Measurements from ENCODE around the gene BRAF. TPM values are rescaled to one million over a fixed set of nuclear protein-coding genes. Genes with fewer than 3 reads are reported as not detected.
"Not testable (repeated sequence)": the region's sequence is repeated elsewhere in the genome, so short reads cannot be mapped to it uniquely, and the experiment has no call there.

The BRAF gene
- total RNA-seq, 1 experiment from 2014 or later = 12.5 TPM

DNA sequence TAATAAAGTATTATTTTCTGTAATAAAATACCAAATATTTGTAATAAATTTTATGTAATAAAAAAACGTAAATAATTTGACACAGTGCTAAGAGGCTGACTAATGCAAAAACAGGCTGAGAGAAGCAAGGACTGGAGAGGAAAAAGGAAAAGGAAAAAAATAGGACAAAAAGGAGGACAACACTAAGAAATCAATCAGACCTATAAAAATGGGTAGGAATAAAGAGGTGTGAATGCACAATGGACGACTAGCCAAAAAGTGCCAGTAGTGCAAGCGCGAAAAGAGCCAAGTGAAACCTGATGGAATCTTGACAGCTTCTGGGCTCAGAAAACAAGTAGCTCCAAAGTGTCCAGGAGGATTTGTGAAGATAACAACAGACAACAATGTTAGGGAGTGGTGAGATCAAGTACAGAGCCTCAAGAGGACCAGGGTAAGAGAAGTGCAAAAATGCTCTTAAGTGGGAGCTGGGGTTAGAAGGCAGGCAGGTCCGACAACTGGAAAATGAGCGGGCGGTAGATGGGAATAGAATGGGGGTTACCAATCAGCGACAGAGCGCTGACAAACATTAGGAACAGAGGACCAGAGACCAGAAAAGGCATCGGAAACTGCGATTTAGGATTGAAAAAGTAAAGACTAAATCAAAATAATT lies 1.2 kb downstream of the BRAF start:
- in situ Hi-C loops (cut with HindIII; ENCODE audit: low pct_unique_long_range_greater_than_20kb, low sequenced_read_pairs) = no loop called here
- peak; percentile 20 for DNase-seq (ENCODE audit: low read depth, low spot score)

DNA sequence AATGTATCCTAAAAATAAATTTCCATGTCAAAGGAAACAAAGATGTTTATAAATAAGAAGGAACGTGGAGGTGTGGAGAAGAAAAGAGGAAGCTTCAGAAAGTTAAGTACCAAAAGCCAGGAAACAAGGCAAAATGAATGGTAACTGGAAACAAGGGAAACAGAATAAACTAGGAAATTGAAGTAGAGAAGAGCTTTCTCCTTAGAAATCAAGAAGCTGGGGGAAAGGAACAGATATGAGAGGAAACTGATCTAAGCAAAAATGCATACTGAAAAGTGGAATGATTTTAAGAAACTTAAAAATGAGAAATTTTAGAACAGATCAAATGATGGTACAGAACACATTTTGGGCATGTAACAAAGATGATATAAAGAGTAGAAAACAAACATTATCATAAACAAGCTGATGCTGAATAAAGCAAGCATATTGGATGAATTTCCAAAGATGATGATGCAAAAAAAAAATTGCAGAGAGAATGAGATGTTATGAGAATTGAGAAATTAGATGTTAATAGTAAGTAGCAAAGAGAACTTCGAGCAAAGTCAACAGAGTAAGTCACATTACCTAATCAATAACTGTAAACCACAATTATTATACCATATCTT lies 1.9 kb downstream of the BRAF start:
- in situ Hi-C loops (cut with HindIII; ENCODE audit: low pct_unique_long_range_greater_than_20kb, low sequenced_read_pairs) = no loop called here
- DNase-seq (ENCODE audit: low read depth, low spot score) = no peak

DNA sequence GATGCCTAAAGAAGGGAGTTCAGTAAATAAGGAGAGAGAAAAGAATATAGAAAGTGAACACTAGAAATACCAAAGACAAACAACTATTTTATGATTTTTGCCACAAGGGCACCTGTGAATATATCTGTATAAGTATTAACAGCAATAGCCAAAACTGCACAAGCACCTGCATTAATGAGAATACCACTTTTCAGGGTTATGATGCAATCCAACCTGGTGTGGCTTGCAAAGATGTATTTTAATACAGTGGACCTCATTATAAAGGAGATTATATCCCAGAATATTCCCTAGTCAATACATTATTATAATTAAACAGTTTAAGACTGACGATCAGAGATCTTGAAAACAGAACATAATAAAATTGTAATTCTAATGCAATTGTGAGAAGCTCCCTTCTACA lies 4.0 kb downstream of the BRAF start:
- in situ Hi-C loops (cut with HindIII; ENCODE audit: low pct_unique_long_range_greater_than_20kb, low sequenced_read_pairs) = no loop called here
- DNase-seq (ENCODE audit: low read depth, low spot score) = no peak

DNA sequence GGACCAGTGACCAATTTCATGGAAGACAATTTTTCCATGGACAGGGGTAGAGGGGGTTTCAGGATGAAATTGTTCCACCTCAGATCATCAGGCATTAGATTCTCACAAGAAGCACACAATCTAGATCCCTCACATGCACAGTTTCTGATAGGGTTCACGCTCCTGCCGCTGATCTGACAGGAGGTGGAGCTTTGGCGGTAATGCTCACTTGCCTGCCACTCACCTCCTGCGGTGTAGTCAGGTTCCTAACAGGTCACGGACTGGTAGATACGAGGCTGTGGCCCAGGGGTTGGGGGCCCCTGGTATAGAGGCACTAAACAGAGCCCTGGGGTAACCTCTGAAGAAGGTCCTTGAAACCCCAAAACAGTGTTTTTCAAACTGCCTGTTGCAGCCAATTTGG lies 6.5 kb downstream of the BRAF start:
- in situ Hi-C loops (cut with HindIII; ENCODE audit: low pct_unique_long_range_greater_than_20kb, low sequenced_read_pairs) = no loop called here
- no peak for DNase-seq (ENCODE audit: low read depth, low spot score)

DNA sequence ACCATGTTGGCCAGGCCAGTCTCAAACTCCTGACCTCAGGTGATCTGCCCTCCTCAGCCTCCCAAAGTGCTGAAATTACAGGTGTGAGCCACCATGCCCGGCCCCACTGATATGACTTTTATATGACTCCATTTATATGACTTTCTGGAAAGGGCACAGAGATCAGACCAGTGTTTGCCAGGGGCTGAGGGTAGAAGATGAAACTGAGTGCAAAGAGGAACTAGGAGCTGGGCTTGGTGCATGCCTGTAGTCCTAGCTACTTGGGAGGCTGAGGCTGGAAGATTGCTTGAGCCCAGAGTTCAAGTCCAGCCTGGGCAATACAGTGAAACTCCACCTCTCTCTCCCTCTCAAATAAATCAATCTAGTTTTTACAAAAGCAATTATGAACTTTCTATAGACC lies 7.5 kb downstream of the BRAF start:
- in situ Hi-C loops (cut with HindIII; ENCODE audit: low pct_unique_long_range_greater_than_20kb, low sequenced_read_pairs) = no loop called here
- DNase-seq (ENCODE audit: low read depth, low spot score) = no peak

DNA sequence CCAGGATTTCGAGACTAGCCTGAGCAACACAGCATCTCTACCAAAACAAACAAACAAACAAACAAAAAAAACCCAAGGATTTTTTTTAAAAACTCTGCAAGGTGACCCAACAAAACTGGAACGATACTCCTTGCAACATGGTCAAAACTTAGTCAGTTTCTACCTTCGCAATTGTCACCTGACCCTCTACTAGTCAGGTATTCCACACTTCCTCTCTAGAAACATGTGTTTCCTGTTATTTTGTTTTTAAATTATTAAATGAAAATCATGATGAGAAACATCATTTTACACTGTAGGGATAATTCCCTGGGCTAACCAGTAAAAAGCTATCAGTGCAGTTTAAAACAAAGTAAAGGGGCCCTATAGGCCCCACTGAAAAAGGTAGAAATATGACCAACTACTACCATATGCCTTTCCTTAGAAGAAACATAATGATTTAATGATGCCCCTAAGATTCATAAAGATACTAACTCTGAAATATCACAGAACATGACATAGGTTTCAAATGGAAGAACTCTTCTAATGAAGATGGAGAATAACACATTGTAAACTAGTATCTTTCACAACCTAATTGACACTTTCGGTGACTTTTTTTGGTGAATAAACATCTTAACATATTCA lies 8.7 kb downstream of the BRAF start:
- in situ Hi-C loops (cut with HindIII; ENCODE audit: low pct_unique_long_range_greater_than_20kb, low sequenced_read_pairs) = no loop called here
- DNase-seq (ENCODE audit: low read depth, low spot score) = no peak

DNA sequence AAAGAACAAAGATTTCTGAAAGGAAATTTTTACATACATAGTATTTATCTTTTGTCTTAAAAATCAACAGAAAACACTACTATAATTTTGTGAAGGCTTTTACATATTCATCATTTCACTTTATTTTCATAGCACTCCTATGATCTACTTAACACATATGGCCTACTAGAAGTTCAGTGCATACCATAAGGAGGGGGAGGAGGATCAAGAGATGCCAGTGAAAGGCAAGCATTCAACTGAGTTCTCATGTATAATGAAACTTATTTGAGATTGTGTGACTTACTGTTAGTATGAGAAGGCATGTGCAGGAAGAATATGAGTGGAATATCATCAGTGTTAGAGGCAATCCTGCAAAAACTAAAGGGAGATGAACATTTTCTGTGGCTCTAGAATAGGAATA lies 10.6 kb downstream of the BRAF start:
- in situ Hi-C loops (cut with HindIII; ENCODE audit: low pct_unique_long_range_greater_than_20kb, low sequenced_read_pairs) = no loop called here
- DNase-seq (ENCODE audit: low read depth, low spot score) = no peak

DNA sequence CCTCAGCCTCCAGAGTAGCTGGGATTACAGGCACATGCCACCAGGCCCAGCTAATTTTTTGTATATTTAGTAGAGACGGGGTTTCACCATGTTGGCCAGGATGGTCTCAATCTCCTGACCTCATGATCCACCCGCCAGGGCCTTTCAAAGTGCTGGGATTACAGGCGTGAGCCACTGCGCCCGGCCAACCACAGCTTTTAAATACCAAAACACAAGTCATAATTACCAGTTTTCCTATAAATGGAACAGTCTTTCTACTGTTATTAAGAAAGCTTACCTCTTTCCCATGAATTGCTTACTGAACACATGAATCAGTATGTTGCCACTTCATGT lies 11.2 kb downstream of the BRAF start:
- DNase-seq (ENCODE audit: low read depth, low spot score) = not testable (repeated sequence)

DNA sequence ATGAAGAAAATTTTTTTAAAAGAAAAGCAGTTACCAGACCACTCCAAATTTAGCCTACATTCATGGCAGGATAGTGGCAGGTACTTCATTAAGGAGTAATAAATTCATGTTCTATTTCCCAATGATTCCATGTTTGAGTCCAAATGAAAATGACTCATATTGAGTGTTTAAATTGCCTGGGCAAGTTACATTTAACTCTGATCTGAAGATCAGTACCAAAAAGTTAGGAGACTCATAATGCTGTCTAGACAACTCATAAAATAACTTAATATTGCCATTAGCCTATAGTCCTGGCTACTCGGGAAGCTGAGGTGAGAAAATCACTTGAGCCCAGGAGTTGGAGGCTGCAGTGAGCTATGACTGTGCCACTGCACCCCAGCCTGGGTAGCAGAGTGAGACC lies 13.0 kb downstream of the BRAF start:
- in situ Hi-C loops (cut with HindIII; ENCODE audit: low pct_unique_long_range_greater_than_20kb, low sequenced_read_pairs) = no loop called here
- DNase-seq (ENCODE audit: low read depth, low spot score) = no peak

More for the DNA sequence above, 11.2 kb downstream of the BRAF start:
- in situ Hi-C loops (cut with HindIII; ENCODE audit: low pct_unique_long_range_greater_than_20kb, low sequenced_read_pairs) = not testable (repeated sequence)

DNA sequence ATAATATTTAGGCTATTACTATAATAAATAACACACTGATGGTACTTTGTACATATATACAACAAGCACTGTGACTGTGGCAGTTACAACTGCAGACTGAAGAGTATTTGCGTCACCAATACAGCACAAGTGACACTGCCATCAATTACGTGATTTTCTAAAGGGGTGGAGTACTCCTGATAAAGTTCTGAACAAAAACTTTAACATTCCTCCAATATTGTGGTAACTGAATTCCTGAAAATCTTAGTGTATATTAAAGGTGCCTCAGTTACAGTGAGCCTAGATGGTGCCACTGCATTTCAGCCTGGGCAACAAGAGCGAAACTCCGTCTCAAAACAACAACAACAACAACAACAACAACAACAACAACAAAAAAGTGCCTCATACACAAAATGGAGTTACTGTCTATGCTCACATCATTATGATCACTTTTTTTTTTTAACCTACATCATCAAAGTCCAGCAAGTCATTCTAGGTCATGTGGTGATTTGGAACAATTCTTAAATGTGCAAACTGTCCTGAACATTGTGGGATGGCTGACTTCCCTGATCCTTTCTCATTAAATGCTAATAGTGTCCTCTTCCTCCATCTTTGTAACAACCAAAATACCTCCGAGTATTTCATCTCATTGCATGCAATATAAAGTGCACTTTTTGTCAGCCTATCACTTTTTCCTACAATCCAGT lies 15.1 kb downstream of the BRAF start:
- in situ Hi-C loops (cut with HindIII; ENCODE audit: low pct_unique_long_range_greater_than_20kb, low sequenced_read_pairs) = no loop called here
- DNase-seq (ENCODE audit: low read depth, low spot score) = no peak

DNA sequence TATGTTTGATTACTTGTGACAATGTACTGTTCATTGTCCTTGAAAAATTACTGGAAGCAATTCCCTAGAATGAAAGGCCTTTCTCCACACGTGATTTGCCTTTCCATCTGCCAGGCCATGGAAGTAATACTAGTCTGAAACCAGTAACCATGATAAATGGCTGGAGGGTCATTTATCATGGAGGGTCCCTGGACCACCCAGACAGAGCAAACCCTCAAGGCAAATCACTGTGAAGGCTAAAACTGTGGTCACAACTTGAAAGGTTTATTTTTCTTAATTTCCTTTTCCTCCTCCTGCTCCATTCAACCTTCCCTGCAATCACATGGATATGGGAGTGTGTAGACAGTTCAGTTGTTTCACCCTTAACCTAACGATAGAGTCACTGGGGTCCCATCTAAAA lies 16.4 kb downstream of the BRAF start:
- in situ Hi-C loops (cut with HindIII; ENCODE audit: low pct_unique_long_range_greater_than_20kb, low sequenced_read_pairs) = no loop called here

DNA sequence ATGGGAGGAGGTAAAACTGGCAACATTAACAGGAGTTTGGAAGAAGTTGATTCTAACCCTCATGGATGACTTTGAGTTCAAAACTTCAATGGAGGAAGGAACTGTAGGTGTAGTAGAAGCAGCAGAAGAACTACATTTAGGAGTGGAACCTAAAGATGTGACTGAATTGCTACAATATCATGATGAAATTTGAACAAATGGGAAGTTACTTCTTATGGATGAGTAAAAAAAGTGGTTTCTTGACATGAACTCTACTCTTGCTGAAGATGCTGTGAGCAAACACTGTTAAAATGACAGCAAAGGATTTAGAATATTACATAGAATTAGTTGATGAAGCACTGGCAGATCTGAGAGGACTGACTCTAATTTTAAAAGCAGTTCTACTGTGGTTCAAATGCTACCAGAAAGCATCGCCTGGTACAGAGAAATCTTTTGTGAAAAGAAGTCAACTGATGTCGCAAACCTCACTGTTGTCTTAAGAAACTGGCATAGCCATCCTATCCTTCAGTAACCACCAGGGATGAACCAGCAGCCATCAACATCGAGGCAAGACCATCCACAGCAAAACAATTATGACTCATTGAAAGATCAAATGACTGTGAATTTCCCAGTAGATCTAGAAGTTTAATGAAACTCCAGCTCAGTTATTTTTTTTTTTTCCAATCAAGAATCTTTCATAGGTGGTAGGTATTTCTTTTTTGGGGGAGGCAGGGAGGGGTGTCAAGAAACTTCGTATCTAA lies 20.8 kb downstream of the BRAF start:
- no peak for DNase-seq (ENCODE audit: low read depth, low spot score)

More for the DNA sequence above, 16.4 kb downstream of the BRAF start:
- no peak for DNase-seq (ENCODE audit: low read depth, low spot score)

DNA sequence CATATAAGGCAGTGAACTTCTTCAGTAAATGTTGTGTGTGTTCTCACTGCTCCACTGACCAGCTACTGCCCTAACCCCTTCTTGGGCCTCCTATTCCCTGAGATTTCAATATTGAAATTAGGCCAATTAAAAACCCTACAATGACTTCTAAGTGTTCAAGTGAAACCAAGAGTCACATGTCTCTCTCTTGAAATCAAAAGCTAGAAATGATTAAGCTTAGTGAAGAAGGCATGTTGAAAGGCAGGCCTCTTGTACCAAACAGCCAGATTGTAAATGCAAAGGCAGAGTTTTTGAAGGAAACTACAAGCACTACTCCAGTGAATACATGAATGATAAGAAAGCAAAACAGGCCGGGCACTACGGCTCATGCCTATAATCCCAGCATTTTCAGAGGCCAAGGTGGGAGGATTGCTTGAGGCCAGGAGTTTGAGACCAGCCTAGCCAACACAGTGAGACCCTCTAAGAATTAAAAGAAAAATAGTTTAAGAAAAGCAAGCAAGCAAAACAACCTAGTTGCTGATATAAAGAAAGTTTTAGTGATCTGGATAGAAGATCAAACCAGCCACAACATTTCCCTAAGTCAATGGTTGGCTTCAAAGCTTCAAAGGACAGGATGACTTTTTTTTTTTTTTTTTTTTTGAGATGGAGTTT lies 22.3 kb downstream of the BRAF start:
- no peak for DNase-seq (ENCODE audit: low read depth, low spot score)
- in situ Hi-C loops (cut with HindIII; ENCODE audit: low pct_unique_long_range_greater_than_20kb, low sequenced_read_pairs) = no loop called here

More for the DNA sequence above, 20.8 kb downstream of the BRAF start:
- in situ Hi-C loops (cut with HindIII; ENCODE audit: low pct_unique_long_range_greater_than_20kb, low sequenced_read_pairs) = no loop called here

DNA sequence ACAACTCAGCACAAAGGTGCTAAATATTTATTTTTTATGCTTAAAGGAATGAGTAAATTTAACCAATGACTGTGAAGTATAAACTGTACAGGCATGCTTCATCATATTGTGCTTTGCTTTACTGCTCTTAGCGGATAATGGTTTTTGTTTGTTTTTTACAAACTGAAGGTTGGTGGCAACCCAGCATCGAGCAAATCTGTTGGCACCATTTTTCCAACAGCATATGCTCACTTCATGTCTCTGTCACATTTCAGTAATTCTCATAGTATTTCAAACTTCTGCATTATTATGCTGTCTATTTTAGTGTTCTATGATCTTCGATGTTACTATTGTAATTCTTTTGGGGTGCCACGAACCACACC lies 22.8 kb downstream of the BRAF start:
- in situ Hi-C loops (cut with HindIII; ENCODE audit: low pct_unique_long_range_greater_than_20kb, low sequenced_read_pairs) = no loop called here
- DNase-seq (ENCODE audit: low read depth, low spot score) = no peak

DNA sequence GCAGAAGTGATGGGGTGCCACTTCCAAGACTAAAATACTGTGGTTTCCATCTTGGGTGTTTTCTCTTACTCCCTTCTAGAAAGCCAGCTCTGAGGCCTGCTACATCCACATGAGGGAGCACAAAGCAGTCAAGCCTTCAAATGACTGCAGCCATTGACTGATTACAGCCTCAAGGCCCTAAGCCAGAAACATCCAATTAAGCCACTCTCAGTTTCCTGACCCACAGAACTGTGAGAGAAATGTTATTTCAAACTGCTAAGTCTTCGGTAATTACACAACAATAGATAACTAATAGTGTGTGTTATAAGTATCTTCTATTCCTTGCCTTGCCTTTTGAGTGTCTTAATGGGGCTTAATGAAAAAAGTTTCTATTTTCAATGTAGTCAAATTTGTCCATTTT lies 24.8 kb downstream of the BRAF start:
- peak; percentile 84 for DNase-seq (ENCODE audit: low read depth, low spot score)
- in situ Hi-C loops (cut with HindIII; ENCODE audit: low pct_unique_long_range_greater_than_20kb, low sequenced_read_pairs) = no loop called here

DNA sequence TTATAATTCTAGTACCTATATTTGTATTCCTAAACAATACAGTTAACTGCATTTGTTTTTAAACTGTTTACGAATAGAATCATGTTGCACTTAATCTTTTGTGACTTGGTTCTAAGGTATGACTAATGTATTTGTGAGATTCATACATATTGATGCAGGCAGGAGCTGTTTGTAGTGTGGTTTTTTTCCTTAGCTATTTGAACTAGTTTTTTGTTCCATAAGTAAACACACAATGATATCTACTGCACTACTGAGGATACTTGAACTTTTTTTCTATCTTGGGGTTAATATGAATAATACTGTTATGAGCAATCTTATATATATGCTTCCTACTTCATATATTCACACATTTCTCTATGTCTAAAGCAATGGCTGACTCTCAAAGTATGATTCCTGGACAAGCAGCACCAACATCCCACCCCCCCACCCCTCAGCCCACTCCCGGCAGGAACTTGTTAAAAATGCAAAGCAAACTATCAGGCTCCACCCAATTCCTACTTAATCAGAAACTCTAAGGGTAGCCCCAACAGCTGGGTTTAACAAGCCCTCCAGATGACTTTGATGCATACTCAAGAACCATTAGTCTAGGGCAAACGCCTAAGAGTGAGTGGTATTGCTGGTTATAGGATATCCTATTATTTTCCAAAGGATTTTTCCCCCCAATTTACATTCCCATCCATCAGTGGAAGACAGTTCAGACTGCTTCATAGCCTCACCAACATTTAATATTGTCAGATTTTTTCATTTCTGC lies 25.8 kb downstream of the BRAF start:
- in situ Hi-C loops (cut with HindIII; ENCODE audit: low pct_unique_long_range_greater_than_20kb, low sequenced_read_pairs) = no loop called here
- DNase-seq (ENCODE audit: low read depth, low spot score) = no peak

DNA sequence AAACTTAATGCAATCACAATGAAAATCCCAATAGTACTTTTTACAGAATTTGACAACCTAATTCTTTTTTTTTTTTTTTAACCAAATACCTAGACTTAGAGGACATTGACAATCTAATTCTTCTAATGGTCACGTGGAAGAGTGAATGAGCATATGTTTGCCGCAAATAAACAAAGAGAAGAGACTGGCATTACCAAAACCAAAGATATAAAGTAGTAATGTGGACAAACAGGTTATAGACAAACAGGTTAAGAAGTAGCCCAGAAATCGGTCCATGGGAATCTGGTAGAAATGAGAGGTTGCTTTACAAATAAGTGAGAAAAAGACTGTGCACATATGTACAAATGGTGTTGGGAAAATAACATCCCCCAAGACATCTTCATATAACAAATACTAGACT lies 27.7 kb downstream of the BRAF start:
- in situ Hi-C loops (cut with HindIII; ENCODE audit: low pct_unique_long_range_greater_than_20kb, low sequenced_read_pairs) = no loop called here
- DNase-seq (ENCODE audit: low read depth, low spot score) = no peak

Measured in SK-MEL-5 (cell line).